Measurements from ENCODE around the gene RHCG. TPM values are rescaled to one million over a fixed set of nuclear protein-coding genes. Genes with fewer than 3 reads are reported as not detected.

RHCG gene
- total RNA-seq (2022; extraction: Qiagen RNA extraction; ENCODE audit: low read depth), result 28.1 to 53.8 TPM (median 41.2 TPM) in 5 replicates

DNA sequence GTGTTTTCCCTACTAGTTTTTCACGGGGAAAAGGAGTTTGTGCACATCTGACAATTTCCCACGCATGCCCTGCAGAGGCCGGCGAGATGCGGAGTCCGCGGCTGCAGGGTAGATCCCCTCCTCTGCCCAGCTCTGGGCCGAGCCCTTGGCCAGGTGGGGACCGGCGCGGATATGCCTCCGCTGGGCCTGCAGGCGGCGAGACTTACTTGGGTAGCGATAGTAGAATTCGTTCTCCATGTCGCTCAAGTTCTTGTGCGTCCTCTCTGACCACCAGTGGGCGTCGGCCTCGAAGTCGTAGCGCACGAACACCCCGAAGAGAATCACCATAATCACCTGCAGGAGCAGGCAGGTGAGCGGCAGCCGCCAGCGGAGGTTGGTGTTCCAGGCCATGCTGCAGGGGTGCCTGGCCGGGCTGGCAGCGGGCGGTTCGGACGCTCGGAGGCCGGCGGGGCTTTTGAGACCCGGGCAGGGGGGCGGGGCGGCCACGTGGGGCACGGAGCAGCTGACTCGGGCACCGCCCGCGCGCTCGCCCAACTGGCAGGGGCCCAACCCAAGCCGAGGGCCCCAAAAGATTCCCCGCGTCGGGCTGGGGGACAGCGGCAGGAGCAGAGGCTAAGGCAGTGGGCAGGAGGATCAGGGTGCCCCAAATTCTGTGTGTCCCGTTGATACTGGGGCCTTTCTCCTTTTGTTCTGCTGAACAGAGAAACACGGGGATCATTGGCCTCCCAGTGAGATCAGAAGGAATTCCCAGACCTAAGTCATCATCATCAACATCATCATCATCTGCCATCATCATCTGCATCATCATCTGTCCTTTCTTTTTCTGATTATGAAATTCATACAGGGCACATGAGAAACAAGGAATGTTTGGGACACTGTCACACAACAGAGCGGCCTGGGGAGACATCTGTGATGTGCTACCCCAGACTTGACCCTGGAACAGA lies at the start of gene RHCG:
Gene RHCG, minus strand, starts transcription at position 429 of the 944 bp plus-strand sequence. Its CDS starts 39 bp downstream, at position 390.

Other genes with a start within 250 kb of the RHCG start
- gene POLG, start 161.8 kb downstream of the RHCG start, total RNA-seq (2022; extraction: Qiagen RNA extraction; ENCODE audit: low read depth), result 43.5 to 63.1 TPM (median 55.5 TPM) in 5 replicates
- gene TICRR, start 78.9 kb upstream of the RHCG start, total RNA-seq (2022; extraction: Qiagen RNA extraction; ENCODE audit: low read depth), result 10.0 to 14.1 TPM (median 13.3 TPM) in 5 replicates
- 3.1 to 5.6 TPM (median 4.8 TPM) in 5 replicates for gene KIF7, start 158.9 kb upstream of the RHCG start, total RNA-seq (2022; extraction: Qiagen RNA extraction; ENCODE audit: low read depth)
- 0.09 to 0.11 TPM (median 0.10 TPM) in 3 of 5 replicates, not detected in the others for gene PLIN1, start 182.8 kb upstream of the RHCG start, total RNA-seq (2022; extraction: Qiagen RNA extraction; ENCODE audit: low read depth)
- 6.8 to 8.1 TPM (median 8.0 TPM) in 5 replicates for gene PEX11A, start 194.2 kb upstream of the RHCG start, total RNA-seq (2022; extraction: Qiagen RNA extraction; ENCODE audit: low read depth)
- gene WDR93, start 194.2 kb upstream of the RHCG start, total RNA-seq (2022; extraction: Qiagen RNA extraction; ENCODE audit: low read depth), result 0.09 to 0.64 TPM (median 0.18 TPM) in 5 replicates